Measurements from ENCODE around the gene RFTN2.
"Not testable (repeated sequence)": the region's sequence is repeated elsewhere in the genome, so short reads cannot be mapped to it uniquely, and the experiment has no call there.

Gene RFTN2

GRCh38 chr2:197675246-197675645 lies at the start of gene RFTN2:
Gene RFTN2 (minus strand): TSS chr2:197675587. CDS start chr2:197675458, 129 bp downstream.
- H3K4me3 ChIP-seq (ENCODE audit: low read depth, low read length): no peak within 1 kb of the TSS
- no peak for TF ChIP-seq CTCF (IDR thresholded peaks at IDR 0.05; ENCODE audit: insufficient read depth, low read depth, low read length, missing control alignments)

GRCh38 chr2:197717863-197718262 lies 42.5 kb upstream of the RFTN2 start:
- no peak for DNase-seq (ENCODE audit: low read depth)
- TF ChIP-seq CTCF (IDR thresholded peaks at IDR 0.05; ENCODE audit: insufficient read depth, low read depth, low read length, missing control alignments): no peak
- H3K4me3 ChIP-seq (ENCODE audit: low read depth, low read length): no peak overlapping the region

More at GRCh38 chr2:197675246-197675645, at the start of gene RFTN2:
- DNase-seq (ENCODE audit: low read depth): no peak

GRCh38 chr2:197713271-197713670 lies 37.9 kb upstream of the RFTN2 start:
- no peak for TF ChIP-seq CTCF (IDR thresholded peaks at IDR 0.05; ENCODE audit: insufficient read depth, low read depth, low read length, missing control alignments)
- no peak for DNase-seq (ENCODE audit: low read depth)
- no peak overlapping the region for H3K4me3 ChIP-seq (ENCODE audit: low read depth, low read length)

- no peak for TF ChIP-seq CTCF (IDR thresholded peaks at IDR 0.05; ENCODE audit: insufficient read depth, low read depth, low read length, missing control alignments)
- no peak overlapping the region for H3K4me3 ChIP-seq (ENCODE audit: low read depth, low read length)
- DNase-seq (ENCODE audit: low read depth): no peak
Observed at GRCh38 chr2:197711578-197711977, 36.2 kb upstream of the RFTN2 start.

GRCh38 chr2:197710424-197711042 lies 35.1 kb upstream of the RFTN2 start:
- no peak overlapping the region for H3K4me3 ChIP-seq (ENCODE audit: low read depth, low read length)
- peak; percentile 77 for DNase-seq (ENCODE audit: low read depth)
- no peak for TF ChIP-seq CTCF (IDR thresholded peaks at IDR 0.05; ENCODE audit: insufficient read depth, low read depth, low read length, missing control alignments)

- not testable (repeated sequence) for H3K4me3 ChIP-seq (ENCODE audit: low read depth, low read length); DNase-seq (ENCODE audit: low read depth)
Observed at GRCh38 chr2:197709140-197709539, 33.8 kb upstream of the RFTN2 start.

GRCh38 chr2:197708331-197708730 lies 32.9 kb upstream of the RFTN2 start:
- TF ChIP-seq CTCF (IDR thresholded peaks at IDR 0.05; ENCODE audit: insufficient read depth, low read depth, low read length, missing control alignments): no peak
- no peak for DNase-seq (ENCODE audit: low read depth)
- H3K4me3 ChIP-seq (ENCODE audit: low read depth, low read length): peak overlapping the region; percentile 83
